Loucy (cell line): Measurements from ENCODE around the gene ACMSD.
"Not testable (repeated sequence)": the region's sequence is repeated elsewhere in the genome, so short reads cannot be mapped to it uniquely, and the experiment has no call there.

Source experiments
- H2AFZ ChIP-seq: fragments of 200-600 bp; sonication (generic); 2 replicates; pipeline ENCODE4 v1.6.0; 2016; ENCODE audit warnings: antibody characterized with exemption, mild to moderate bottlenecking, low read length, moderate library complexity
- H3F3A ChIP-seq: fragments of 200-600 bp; 2 replicates; pipeline ENCODE4 v1.6.0; 2016; ENCODE audit warnings: antibody characterized with exemption, low read depth, mild to moderate bottlenecking
- H3K27me3 ChIP-seq: fragments of 200-600 bp; sonication (generic); 2 replicates; pipeline ENCODE4 v1.6.1; 2014; ENCODE audit warnings: low read length, mild to moderate bottlenecking; ENCODE audit not compliant: insufficient read depth, poor library complexity, severe bottlenecking
- H3K36me3 ChIP-seq: fragments of 200-600 bp; sonication (generic); 2 replicates; pipeline ENCODE4 v1.6.1; 2016; ENCODE audit warnings: low read length; ENCODE audit not compliant: insufficient read depth
- H3K4me1 ChIP-seq: fragments of 200-600 bp; sonication (generic); 2 replicates; pipeline ENCODE4 v1.5.1; 2014; ENCODE audit warnings: low read length, mild to moderate bottlenecking; ENCODE audit not compliant: insufficient read depth, poor library complexity, severe bottlenecking
- H3K4me2 ChIP-seq: fragments of 200-600 bp; sonication (generic); 2 replicates; pipeline ENCODE4 v1.6.0; 2014; ENCODE audit warnings: antibody characterized with exemption, low read length, low read depth, mild to moderate bottlenecking; ENCODE audit not compliant: poor library complexity, severe bottlenecking
- H3K4me3 ChIP-seq: fragments of 200-600 bp; sonication (generic); 2 replicates; pipeline ENCODE4 v1.5.1; 2014; ENCODE audit warnings: low read length, mild to moderate bottlenecking, mixed read lengths; ENCODE audit not compliant: poor library complexity, severe bottlenecking
- H3K79me2 ChIP-seq: fragments of 200-600 bp; sonication (generic); 2 replicates; pipeline ENCODE4 v1.6.1; 2014; ENCODE audit warnings: low read length; ENCODE audit not compliant: insufficient read depth
- H3K9ac ChIP-seq: fragments of 200-600 bp; sonication (generic); 2 replicates; pipeline ENCODE4 v1.6.0; 2014; ENCODE audit warnings: mild to moderate bottlenecking, low read depth, low read length, moderate library complexity; ENCODE audit not compliant: poor library complexity, severe bottlenecking
- H3K9me2 ChIP-seq: fragments of 200-600 bp; sonication (generic); replicated peaks from 2 replicates; pipeline ENCODE4 v1.6.1; 2016; ENCODE audit warnings: low read depth, low read length, mixed read lengths
- H3K9me3 ChIP-seq: fragments of 200-600 bp; sonication (generic); 2 replicates; pipeline ENCODE4 v1.6.1; 2014; ENCODE audit warnings: mild to moderate bottlenecking, antibody characterized with exemption, low read length, low read depth; ENCODE audit not compliant: insufficient read depth
- H4K20me1 ChIP-seq: fragments of 200-600 bp; sonication (generic); 2 replicates; pipeline ENCODE4 v1.6.0; 2014; ENCODE audit warnings: antibody characterized with exemption, low read length, mild to moderate bottlenecking; ENCODE audit not compliant: insufficient read depth, poor library complexity, severe bottlenecking
- CTCF ChIP-seq: fragments of 200-600 bp; sonication (generic); conservative IDR thresholded peaks from 2 replicates; pipeline ENCODE4 v1.5.1; 2014; ENCODE audit warnings: mild to moderate bottlenecking, antibody characterized with exemption, low read length
- EZH2phosphoT487 ChIP-seq: fragments of 200-600 bp; IDR thresholded peaks from 2 replicates; pipeline ENCODE4 v1.6.1; 2018; ENCODE audit warnings: antibody characterized with exemption, mild to moderate bottlenecking, moderate library complexity, borderline replicate concordance

Gene ACMSD

GRCh38 chr2:134823832-134824231, 14.6 kb upstream of the ACMSD start:
- Histone ChIP-seq H3K27me3 (no peaks in the 10 kb centered on the region), H3K9me3 (no peaks in the 10 kb centered on the region), H3K79me2 (no peaks in the 10 kb centered on the region), H3K4me2 (no peak overlapping the region), H3F3A (no peaks in the 10 kb centered on the region), H4K20me1 (no peaks in the 10 kb centered on the region), H3K9me2 (no peaks in the 10 kb centered on the region), H3K4me1 (no peaks in the 10 kb centered on the region), H3K36me3 (no peaks in the 10 kb centered on the region), H3K4me3 (no peak overlapping the region), H3K9ac (no peak overlapping the region), H2AFZ (no peak overlapping the region)
- TF ChIP-seq CTCF = no peak

DNA sequence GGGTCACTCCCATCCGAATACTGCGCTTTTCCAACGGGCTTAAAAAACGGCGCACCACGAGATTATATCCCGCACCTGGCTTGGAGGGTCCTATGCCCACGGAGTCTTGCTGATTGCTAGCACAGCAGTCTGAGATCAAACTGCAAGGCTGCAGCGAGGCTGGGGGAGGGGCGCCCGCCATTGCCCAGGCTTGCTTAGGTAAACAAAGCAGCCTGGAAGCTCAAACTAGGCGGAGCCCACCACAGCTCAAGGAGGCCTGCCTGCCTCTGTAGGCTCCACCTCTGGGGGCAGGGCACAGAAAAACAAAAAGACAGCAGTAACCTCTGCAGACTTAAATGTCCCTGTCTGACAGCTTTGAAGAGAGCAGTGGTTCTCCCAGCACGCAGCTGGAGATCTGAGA, 12.7 kb upstream of the ACMSD start:
- H3K27me3 ChIP-seq, H3K4me2 ChIP-seq, H3K4me1 ChIP-seq, H3K79me2 ChIP-seq, H3K9me3 ChIP-seq, H4K20me1 ChIP-seq, H2AFZ ChIP-seq, H3K4me3 ChIP-seq, H3K9ac ChIP-seq, H3K36me3 ChIP-seq, H3K9me2 ChIP-seq, H3F3A ChIP-seq: not testable (repeated sequence)

DNA sequence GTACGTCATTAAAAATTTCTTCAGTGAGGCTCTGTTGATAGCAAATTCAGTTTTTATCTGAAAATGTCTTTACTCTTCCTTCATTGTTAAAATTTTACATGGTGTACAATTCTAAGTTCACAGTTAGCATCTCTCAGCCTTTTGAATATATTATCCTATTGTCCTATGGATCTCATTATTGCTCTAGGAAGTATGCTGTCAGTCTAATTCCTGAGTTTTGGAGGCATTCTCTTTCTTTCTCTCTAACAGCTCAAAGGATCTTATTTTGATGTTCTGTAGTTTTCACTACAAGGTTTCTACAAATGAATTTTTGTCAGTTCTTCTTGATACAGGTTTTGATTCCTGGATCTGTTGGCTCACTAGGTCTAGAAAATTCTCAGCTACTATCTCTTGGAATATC, 2.9 kb upstream of the ACMSD start:
- Histone ChIP-seq H3K79me2 (no peaks in the 10 kb centered on the region), H4K20me1 (no peaks in the 10 kb centered on the region), H3K9me2 (no peaks in the 10 kb centered on the region), H3K27me3 (no peaks in the 10 kb centered on the region), H3K4me1 (no peaks in the 10 kb centered on the region), H3K9me3 (peaks cover 8% of the 10 kb centered on the region; the same call in 1 of the 2 replicates), H3K9ac (no peak overlapping the region), H3K36me3 (no peaks in the 10 kb centered on the region), H3F3A (no peaks in the 10 kb centered on the region), H3K4me2 (no peak overlapping the region), H2AFZ (no peak overlapping the region), H3K4me3 (no peak overlapping the region)
- TF ChIP-seq CTCF = no peak
- TF ChIP-seq EZH2phosphoT487 = no peak

- no peaks in the 10 kb centered on the region for H3K27me3 ChIP-seq
- no peaks in the 10 kb centered on the region for H3K4me1 ChIP-seq
- no peaks in the 10 kb centered on the region for H3K9me2 ChIP-seq
- H4K20me1 ChIP-seq = no peaks in the 10 kb centered on the region
- no peaks in the 10 kb centered on the region for H3F3A ChIP-seq
- peaks cover 8% of the 10 kb centered on the region; the same call in 1 of the 2 replicates for H3K9me3 ChIP-seq
- H3K9ac ChIP-seq = no peak overlapping the region
- H2AFZ ChIP-seq = no peak overlapping the region
- H3K79me2 ChIP-seq = no peaks in the 10 kb centered on the region
- TF ChIP-seq EZH2phosphoT487 (no peak), CTCF (no peak)
- no peaks in the 10 kb centered on the region for H3K36me3 ChIP-seq
- no peak overlapping the region for H3K4me3 ChIP-seq
- H3K4me2 ChIP-seq = no peak overlapping the region
These were observed 1.4 kb upstream of the ACMSD start for GRCh38 chr2:134836986-134837385.
